ENCODE results near the gene SLC17A9. TPM values are rescaled to one million over a fixed set of nuclear protein-coding genes. Genes with fewer than 3 reads are reported as not detected.

Gene SLC17A9
- polyA plus RNA-seq, 3 donors from 2014 or later = 0.95 to 3.5 (median 2.0) TPM

DNA sequence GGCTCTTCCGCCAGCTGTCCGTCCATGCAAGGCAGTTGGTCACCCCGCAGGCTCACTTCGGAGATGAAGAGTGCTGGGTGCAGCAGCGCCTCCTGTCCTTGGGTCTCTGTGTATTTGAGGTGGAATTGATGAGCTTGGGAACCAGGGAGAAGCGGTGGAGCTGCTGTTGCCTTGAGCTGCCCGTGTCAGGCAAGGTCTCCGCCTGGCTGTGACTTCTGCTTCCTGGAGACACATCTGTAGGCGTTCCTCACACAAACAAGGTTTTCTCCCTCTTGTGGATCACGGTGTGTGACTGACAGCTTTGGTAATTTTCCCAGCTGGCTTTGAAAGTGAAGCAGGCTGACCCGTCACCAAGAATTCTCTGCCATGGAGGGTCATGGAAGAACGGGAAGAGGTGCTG is 2.5 kb upstream of the SLC17A9 start:
- Mint-ChIP-seq H3K27ac (peak overlapping the region in 2 of 6 donors; percentile 53 to 71), H3K9me3 (no peaks in the 10 kb centered on the region), H3K4me3 (no peak overlapping the region)

DNA sequence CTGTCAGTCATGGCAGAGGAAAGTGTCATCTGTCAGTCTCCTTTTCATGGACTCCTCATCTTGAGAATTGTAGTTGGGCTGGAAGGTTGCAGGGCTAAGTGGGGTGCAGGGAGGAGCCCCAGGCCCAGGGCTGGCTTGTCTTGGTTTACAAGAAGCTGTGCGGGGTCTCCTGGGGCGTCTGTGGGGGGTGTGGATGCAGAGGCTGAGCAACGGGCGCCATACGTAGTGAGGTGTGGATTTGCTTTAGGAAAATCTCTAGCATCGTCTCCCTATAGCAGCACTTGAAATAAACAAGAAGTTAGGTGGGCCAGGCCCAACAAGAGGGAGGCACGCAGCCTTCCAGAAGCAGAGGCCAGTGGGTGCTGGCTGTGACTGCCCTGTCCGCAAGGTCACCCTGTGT is 1.8 kb upstream of the SLC17A9 start:
- Mint-ChIP-seq H3K4me1 (peaks cover 22 to 32% of the 10 kb centered on the region in 2 donors), H3K4me3 (no peak overlapping the region), H3K9me3 (no peaks in the 10 kb centered on the region), H3K27me3 (ENCODE audit: low read depth in 3 of 3) (peaks cover 0 to 6% (median 2%) of the 10 kb centered on the region in 3 donors), H3K27ac (peak overlapping the region in 1 of 6 donors; percentile 55), H3K36me3 (peaks cover 10 to 21% (median 19%) of the 10 kb centered on the region in 3 donors)
- no peak for DNase-seq

More for the DNA sequence above, 2.5 kb upstream of the SLC17A9 start:
- H3K27me3 Mint-ChIP-seq (ENCODE audit: low read depth in 3 of 3) = peaks cover 0 to 6% (median 2%) of the 10 kb centered on the region in 3 donors
- H3K36me3 Mint-ChIP-seq = peaks cover 10 to 26% (median 21%) of the 10 kb centered on the region in 3 donors
- no peak for DNase-seq
- H3K4me1 Mint-ChIP-seq = peaks cover 22 to 31% of the 10 kb centered on the region in 2 donors

- Mint-ChIP-seq H3K27ac (peak overlapping the region in 5 of 6 donors; percentile 15 to 77 (median 43)), H3K9me3 (no peaks in the 10 kb centered on the region), H3K4me1 (peaks cover 22 to 32% of the 10 kb centered on the region in 2 donors), H3K36me3 (peaks cover 10 to 21% (median 18%) of the 10 kb centered on the region in 3 donors), H3K4me3 (peak overlapping the region in 3 of 5 donors; percentile 10 to 40 (median 12)), H3K27me3 (ENCODE audit: low read depth in 3 of 3) (peaks cover 0 to 6% (median 2%) of the 10 kb centered on the region in 3 donors)
- no peak for DNase-seq
Measured at GRCh38 chr20:62951143-62951895, 1.2 kb upstream of the SLC17A9 start.

GRCh38 chr20:62951896-62952372 is 575 bp upstream of the SLC17A9 start:
- Mint-ChIP-seq H3K4me1 (peaks cover 22 to 32% of the 10 kb centered on the region in 2 donors), H3K36me3 (peaks cover 6 to 21% (median 18%) of the 10 kb centered on the region in 3 donors), H3K27ac (peak overlapping the region; percentile 73 to 94 (median 88)), H3K9me3 (no peaks in the 10 kb centered on the region), H3K4me3 (peak overlapping the region; percentile 56 to 84 (median 81)), H3K27me3 (ENCODE audit: low read depth in 3 of 3) (peaks cover 0 to 6% (median 2%) of the 10 kb centered on the region in 3 donors)
- DNase-seq = no peak

GRCh38 chr20:62952968-62953838 is 694 bp downstream of the SLC17A9 start:
- H3K4me3 Mint-ChIP-seq = peak overlapping the region; percentile 83 to 91 (median 89)

GRCh38 chr20:62953839-62954703 is 1.6 kb downstream of the SLC17A9 start:
- peak; percentile 83 to 85 (median 84) for DNase-seq
- Mint-ChIP-seq H3K4me3 (peak overlapping the region; percentile 83 to 91 (median 89)), H3K27ac (peak overlapping the region; percentile 92 to 96 (median 95)), H3K9me3 (no peaks in the 10 kb centered on the region), H3K36me3 (peaks cover 0 to 7% (median 5%) of the 10 kb centered on the region in 3 donors), H3K4me1 (peaks cover 23 to 33% of the 10 kb centered on the region in 2 donors), H3K27me3 (ENCODE audit: low read depth in 3 of 3) (peaks cover 0 to 8% (median 2%) of the 10 kb centered on the region in 3 donors)

More at GRCh38 chr20:62952968-62953838, 694 bp downstream of the SLC17A9 start:
- Mint-ChIP-seq H3K9me3 (no peaks in the 10 kb centered on the region), H3K36me3 (peaks cover 0 to 12% (median 7%) of the 10 kb centered on the region in 3 donors), H3K27ac (peak overlapping the region; percentile 92 to 96 (median 95)), H3K27me3 (ENCODE audit: low read depth in 3 of 3) (peaks cover 0 to 8% (median 2%) of the 10 kb centered on the region in 3 donors), H3K4me1 (peaks cover 22 to 32% of the 10 kb centered on the region in 2 donors)
- DNase-seq = no peak

DNA sequence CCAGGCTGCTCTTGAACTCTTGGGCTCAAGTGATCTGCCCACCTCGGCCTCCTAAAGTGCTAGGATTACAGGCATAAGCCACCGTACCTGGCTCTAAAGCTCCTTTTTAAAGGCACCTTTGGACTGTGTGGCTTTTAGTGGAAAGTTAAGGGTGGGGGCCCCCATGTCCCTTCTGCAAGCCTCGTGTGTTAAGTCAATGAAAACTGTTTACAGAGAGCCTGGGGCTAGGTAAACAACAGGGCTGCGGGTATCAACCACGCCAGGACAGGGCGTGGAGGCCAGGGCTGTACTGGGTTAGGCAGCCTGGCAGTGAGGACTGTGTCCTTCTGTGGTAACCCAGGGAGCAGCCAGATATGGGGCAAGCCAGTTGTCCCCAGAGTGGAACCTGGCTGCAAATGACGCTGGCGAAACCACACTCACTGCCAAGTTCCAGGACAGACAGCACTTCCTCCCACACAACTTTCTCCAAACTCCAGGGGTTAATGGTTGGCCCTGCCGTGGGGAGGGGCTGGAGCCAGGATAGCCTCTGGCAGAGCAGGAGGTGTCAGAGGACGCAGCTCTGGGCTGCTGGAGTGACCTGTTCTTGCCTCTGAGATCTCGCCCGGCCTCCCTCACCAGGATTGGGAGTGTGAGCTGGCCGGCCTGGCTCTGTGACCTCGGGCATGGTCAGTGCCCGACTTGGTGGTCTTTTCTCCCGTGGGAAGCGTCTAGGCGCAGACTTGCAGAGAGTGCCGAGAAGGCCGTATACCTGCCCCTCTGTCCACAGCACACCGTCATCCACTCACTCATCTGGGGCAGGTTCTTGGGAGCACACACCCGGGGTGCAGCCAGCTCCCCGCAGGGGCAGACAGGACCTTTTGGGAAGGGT is 3.2 kb downstream of the SLC17A9 start:
- Mint-ChIP-seq H3K4me3 (peak overlapping the region in 2 of 5 donors; percentile 18 to 29), H3K27me3 (ENCODE audit: low read depth in 3 of 3) (peaks cover 0 to 8% (median 2%) of the 10 kb centered on the region in 3 donors), H3K36me3 (no peaks in the 10 kb centered on the region), H3K9me3 (no peaks in the 10 kb centered on the region), H3K27ac (peak overlapping the region in 2 of 6 donors; percentile 12 to 22), H3K4me1 (peaks cover 34 to 42% of the 10 kb centered on the region in 2 donors)
- no peak for DNase-seq

DNA sequence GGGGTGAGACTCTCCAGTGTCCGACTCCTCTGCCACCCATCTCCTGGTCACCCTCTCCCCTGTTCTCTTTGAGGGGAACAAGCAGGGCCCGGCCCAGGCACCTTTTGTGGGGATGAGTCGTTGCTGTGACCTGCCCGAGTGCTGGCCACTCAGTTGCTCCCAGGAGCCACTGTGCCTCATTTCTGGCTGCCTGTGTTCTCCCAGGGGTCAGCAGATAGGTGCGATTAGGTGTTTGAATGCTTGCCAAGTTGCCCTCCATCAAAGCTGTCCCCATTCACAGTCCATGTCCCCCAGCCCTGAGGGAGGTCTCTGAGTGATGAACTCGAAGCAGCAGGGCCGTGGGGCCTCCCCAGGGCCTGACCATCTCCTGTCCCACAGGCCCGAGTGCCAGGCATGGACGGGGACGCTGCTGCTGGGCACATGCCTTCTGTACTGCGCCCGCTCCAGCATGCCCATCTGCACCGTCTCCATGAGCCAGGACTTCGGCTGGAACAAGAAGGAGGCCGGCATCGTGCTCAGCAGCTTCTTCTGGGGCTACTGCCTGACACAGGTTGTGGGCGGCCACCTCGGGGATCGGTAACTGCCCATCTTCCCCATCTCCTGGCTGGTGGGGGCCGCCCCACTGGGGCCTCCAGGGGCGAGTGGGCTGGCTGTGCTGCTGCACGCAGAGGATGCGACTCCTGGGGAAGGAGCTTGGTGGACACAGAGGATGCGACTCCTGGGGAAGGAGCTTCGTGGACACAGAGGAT is 4.1 kb downstream of the SLC17A9 start:
- H3K27me3 Mint-ChIP-seq (ENCODE audit: low read depth in 3 of 3) = peaks cover 0 to 8% (median 2%) of the 10 kb centered on the region in 3 donors
- H3K27ac Mint-ChIP-seq = peak overlapping the region in 1 of 6 donors; percentile 22
- no peaks in the 10 kb centered on the region for H3K36me3 Mint-ChIP-seq
- no peak for DNase-seq
- no peaks in the 10 kb centered on the region for H3K9me3 Mint-ChIP-seq
- no peak overlapping the region for H3K4me3 Mint-ChIP-seq
- H3K4me1 Mint-ChIP-seq = peaks cover 34 to 40% of the 10 kb centered on the region in 2 donors

DNA sequence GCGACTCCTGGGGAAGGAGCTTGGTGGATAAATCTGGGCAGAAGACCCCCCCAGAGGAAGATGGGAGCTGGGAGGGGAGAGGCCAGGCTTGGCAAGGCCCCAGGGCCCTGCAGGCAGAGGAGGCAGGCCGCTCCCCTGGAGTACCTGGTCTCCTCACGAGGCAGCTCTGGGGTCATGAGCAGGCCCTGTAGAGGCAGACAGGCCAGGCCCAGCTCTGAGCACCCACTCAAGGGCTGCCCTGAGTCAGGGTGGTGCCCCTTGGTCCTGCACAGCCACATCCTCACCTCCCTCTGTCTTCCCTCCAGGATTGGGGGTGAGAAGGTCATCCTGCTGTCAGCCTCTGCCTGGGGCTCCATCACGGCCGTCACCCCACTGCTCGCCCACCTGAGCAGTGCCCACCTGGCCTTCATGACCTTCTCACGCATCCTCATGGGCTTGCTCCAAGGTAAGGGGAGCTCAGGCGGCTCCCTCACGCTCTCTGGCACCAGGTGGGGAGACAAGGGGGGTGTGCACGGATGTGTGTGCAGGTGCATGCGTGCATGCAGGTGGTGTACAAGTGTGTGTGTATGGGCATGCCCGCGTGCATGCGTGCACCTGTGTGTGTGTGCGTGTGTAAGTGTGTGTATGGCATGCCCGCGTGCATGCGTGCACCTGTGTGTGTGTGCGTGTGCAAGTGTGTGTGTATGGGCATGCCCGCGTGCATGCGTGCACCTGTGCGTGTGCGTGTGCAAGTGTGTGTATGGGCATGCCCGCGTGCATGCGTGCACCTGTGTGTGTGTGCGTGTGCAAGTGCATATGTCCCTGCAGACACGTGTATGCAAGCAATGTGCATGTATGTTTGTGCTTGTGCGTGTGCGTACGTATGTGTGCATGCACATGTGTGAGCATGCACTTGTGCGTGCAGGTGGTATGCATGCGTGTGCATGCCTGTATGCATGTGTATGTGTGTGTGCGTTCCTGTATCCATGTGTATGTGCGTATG is 4.9 kb downstream of the SLC17A9 start:
- peaks cover 28 to 35% of the 10 kb centered on the region in 2 donors for H3K4me1 Mint-ChIP-seq

GRCh38 chr20:62958388-62959100 is 6.0 kb downstream of the SLC17A9 start:
- Mint-ChIP-seq H3K4me1 (peaks cover 24 to 28% of the 10 kb centered on the region in 2 donors), H3K27ac (no peak overlapping the region)

More for the DNA sequence above, 4.9 kb downstream of the SLC17A9 start:
- peak overlapping the region in 1 of 5 donors; percentile 17 for H3K4me3 Mint-ChIP-seq
- no peak overlapping the region for H3K27ac Mint-ChIP-seq
- H3K36me3 Mint-ChIP-seq = no peaks in the 10 kb centered on the region
- H3K9me3 Mint-ChIP-seq = no peaks in the 10 kb centered on the region
- peaks cover 0 to 8% (median 0%) of the 10 kb centered on the region in 3 donors for H3K27me3 Mint-ChIP-seq (ENCODE audit: low read depth in 3 of 3)
- no peak for DNase-seq

More at GRCh38 chr20:62958388-62959100, 6.0 kb downstream of the SLC17A9 start:
- no peaks in the 10 kb centered on the region for H3K9me3 Mint-ChIP-seq
- H3K27me3 Mint-ChIP-seq (ENCODE audit: low read depth in 3 of 3) = peaks cover 0 to 8% (median 0%) of the 10 kb centered on the region in 3 donors
- no peak for DNase-seq
- H3K4me3 Mint-ChIP-seq = peak overlapping the region in 1 of 5 donors; percentile 17
- no peaks in the 10 kb centered on the region for H3K36me3 Mint-ChIP-seq
